GM18511 (cell line): ENCODE data around the gene CNDP2.

Experiments used
- ATAC-seq: cut with Tn5 transposase; IDR thresholded peaks from one replicate; pipeline ENCODE4 v1.9.1; 2021; ENCODE audit warnings: mild to moderate bottlenecking, moderate library complexity; ENCODE audit not compliant: unreplicated experiment

Gene CNDP2

GRCh38 chr18:74533666-74534065 lies 37.5 kb downstream of the CNDP2 start:
- no peak for ATAC-seq

- ATAC-seq, result no peak
Observed at GRCh38 chr18:74534150-74534969, 38.2 kb downstream of the CNDP2 start, which contains the start of gene CNDP1. Gene CNDP1, plus strand, starts transcription at chr18:74534500. Its CDS starts 168 bp downstream, at chr18:74534668.

GRCh38 chr18:74534981-74535649 lies 39.0 kb downstream of the CNDP2 start:
- peak; percentile 51 for ATAC-seq

- ATAC-seq, result no peak
Observed at GRCh38 chr18:74539289-74539688, 43.1 kb downstream of the CNDP2 start.

- no peak for ATAC-seq
Observed at GRCh38 chr18:74540652-74541421, 44.7 kb downstream of the CNDP2 start.

- no peak for ATAC-seq
Observed at GRCh38 chr18:74541703-74542555, 45.8 kb downstream of the CNDP2 start.

GRCh38 chr18:74544898-74545297 lies 48.7 kb downstream of the CNDP2 start:
- no peak for ATAC-seq

GRCh38 chr18:74546007-74546406 lies 49.8 kb downstream of the CNDP2 start:
- ATAC-seq, result no peak

GRCh38 chr18:74546751-74547530 lies 50.8 kb downstream of the CNDP2 start:
- no peak for ATAC-seq

GRCh38 chr18:74547860-74548259 lies 51.7 kb downstream of the CNDP2 start:
- ATAC-seq, result no peak

GRCh38 chr18:74549591-74550104 lies 53.5 kb downstream of the CNDP2 start:
- no peak for ATAC-seq

GRCh38 chr18:74550886-74551285 lies 54.7 kb downstream of the CNDP2 start:
- no peak for ATAC-seq

- no peak for ATAC-seq
Observed at GRCh38 chr18:74551452-74551851, 55.3 kb downstream of the CNDP2 start.

- ATAC-seq, result peak; percentile 100
Observed at GRCh38 chr18:74551936-74552555, 55.9 kb downstream of the CNDP2 start.

- no peak for ATAC-seq
Observed at GRCh38 chr18:74556126-74556525, 60.0 kb downstream of the CNDP2 start.

GRCh38 chr18:74558096-74558495 lies 61.9 kb downstream of the CNDP2 start:
- no peak for ATAC-seq

GRCh38 chr18:74562131-74562730 lies 66.1 kb downstream of the CNDP2 start:
- no peak for ATAC-seq

GRCh38 chr18:74562775-74563174 lies 66.6 kb downstream of the CNDP2 start:
- ATAC-seq, result no peak

- no peak for ATAC-seq
Observed at GRCh38 chr18:74563999-74564398, 67.8 kb downstream of the CNDP2 start.
